NCI-H82 (cell line): ENCODE measurements around the gene HEY2.
"Not testable (repeated sequence)": the region's sequence is repeated elsewhere in the genome, so short reads cannot be mapped to it uniquely, and the experiment has no call there.

ENCODE experiments used
- DNase-seq: peaks from one replicate; lab custom pipeline; 2025; lab: John Stamatoyannopoulos, UW

The HEY2 gene

DNA sequence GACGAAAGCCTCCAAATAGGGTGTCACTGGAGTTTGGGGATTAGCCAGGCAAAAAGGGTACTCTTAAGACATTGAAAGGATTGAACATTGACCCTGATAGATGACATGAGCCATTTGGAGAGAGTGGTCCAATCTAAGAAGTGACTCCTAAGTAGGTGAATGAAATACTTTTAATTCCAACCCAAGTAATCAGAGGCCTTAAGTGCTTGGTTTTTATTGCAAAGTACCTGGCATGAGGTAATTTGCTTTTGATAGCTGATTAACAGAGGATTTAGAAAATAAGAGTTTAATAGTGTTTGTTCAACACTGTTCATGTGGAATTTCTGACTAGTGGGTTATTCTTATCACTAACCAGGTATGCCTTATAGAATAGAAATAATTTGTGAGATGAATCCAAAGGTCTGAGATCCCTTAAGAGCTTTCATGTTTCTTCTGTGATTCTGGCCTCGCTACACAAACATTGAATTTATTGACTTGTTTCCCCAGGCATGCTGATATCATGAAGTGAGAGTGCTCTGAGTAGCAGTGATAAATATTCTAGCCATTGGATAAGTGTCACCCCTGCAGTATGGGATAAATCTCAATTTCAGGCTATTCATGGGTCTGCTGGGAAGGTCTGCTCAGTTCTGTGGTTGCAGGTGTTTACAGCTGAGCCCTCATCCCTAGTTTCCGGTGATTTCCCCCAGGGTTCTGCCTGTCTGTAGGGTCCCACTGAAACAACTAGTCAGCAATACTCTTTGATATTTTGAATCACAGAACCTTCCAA, 47.9 kb downstream of the HEY2 start:
- DNase-seq = peak; percentile 37

- DNase-seq = no peak
Observed at GRCh38 chr6:125797886-125798444, 48.5 kb downstream of the HEY2 start.

DNA sequence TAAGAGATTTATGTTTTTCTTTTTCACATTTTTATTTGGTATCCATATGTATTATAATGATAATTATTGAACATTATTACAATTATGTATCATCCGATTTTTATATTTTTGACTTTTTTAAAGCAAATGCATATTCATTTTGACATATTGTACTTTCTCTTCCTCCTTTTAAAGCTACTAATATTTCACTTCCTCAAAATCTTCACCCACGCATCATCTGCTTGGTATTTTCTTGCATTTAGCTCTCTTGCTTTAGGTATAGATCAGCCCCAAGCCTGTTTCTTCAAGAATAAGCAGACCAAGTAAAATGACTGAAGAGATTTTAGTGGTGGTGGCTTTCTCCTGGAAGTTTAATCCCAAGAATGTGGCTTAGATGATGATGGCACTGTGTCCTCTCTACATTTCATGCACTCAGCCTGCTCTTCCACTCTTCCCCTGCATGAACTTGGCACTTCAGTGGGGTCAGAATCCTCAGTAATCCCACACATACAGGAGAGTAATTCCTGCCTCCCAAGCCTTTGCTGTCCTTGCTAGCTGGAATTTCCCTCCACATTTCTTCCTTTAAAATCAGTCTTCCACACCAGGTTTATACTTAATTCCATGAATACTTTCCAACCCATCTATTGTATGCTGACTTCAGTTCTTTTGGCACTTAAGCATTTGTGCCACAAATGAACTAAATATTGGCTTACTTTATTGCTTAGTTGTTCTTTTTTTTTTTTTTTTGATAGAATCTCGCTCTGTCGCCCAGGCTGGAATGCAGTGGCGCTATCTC, 49.5 kb downstream of the HEY2 start:
- DNase-seq = no peak

DNA sequence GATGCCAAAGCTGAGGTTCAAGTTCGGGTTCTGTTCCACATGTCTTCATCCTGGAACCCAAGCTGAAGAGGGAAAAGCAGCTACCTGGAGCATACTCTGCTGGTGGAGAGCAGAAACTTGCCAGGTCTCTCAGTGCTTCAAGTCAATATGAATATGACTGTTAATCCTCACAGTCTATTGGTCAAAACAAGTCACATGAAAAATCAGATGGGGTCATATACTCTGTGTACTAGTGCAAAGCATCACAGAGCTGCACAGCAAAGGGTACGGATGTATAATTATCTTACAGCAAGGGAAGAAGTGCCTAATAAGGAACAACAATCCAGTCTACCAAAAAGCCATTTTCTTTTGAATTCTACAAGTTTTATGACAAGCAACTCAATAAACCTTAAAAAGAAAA, 53.0 kb downstream of the HEY2 start:
- DNase-seq = no peak

GRCh38 chr6:125802943-125803377, 53.5 kb downstream of the HEY2 start:
- DNase-seq = no peak

GRCh38 chr6:125804264-125804663, 54.8 kb downstream of the HEY2 start:
- DNase-seq = no peak

GRCh38 chr6:125804866-125805425, 55.5 kb downstream of the HEY2 start:
- DNase-seq = not testable (repeated sequence)

GRCh38 chr6:125806813-125807212, 57.4 kb downstream of the HEY2 start:
- no peak for DNase-seq

GRCh38 chr6:125807293-125807692, 57.9 kb downstream of the HEY2 start:
- no peak for DNase-seq

GRCh38 chr6:125808060-125808459, 58.6 kb downstream of the HEY2 start:
- DNase-seq = no peak

DNA sequence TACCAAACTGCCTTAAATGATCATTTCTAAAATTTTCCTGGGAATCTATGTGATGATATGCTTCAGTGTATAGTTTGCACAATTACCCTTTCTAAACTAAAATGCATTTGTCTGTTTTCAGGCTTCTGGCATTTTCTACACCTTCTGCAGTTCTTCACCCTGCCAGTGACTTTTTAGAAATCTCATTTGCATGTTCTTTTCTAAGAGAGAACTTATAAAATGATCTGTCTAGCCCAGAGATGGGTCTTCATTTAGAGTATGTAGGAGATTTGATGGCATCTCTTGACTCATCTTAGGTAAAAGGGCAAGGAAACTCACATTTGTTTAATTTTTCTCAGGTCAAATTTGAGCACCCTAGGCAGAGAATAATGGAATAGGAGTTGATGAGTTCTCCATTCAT, 59.2 kb downstream of the HEY2 start:
- no peak for DNase-seq

DNA sequence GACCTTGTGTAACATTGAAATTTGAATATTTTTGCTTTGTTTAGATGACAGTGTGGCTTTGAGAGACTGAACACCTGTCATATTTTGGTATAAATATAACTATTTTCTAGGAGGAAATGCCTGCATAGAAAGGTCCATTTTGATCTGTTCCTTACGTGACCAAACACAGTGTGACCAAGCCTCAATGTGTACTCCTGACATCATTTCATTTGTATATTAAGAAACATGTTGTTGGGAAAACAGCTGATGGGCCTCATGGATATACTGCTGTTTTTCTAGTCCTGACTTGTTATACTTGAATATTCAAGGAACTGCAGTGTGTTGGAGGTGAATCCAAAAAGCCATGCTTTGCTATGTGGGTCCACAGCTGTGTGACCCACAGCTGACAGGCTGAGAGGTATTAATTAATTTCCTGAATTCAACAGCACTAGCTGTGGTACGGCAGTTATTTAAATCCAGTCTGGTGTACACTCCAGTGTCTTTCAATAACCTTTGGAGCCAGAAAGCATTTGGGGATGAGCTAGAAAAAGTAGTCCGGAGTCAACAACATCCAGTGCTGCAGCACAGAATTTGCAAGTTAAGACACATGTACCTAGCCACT, 60.2 kb downstream of the HEY2 start:
- no peak for DNase-seq

GRCh38 chr6:125810445-125810844, 61.0 kb downstream of the HEY2 start:
- peak; percentile 18 for DNase-seq
